ENCODE data around the gene PPP2R5D.
"Not testable (repeated sequence)": the region's sequence is repeated elsewhere in the genome, so short reads cannot be mapped to it uniquely, and the experiment has no call there.

PPP2R5D gene

GRCh38 chr6:43035495-43036194, 51.3 kb downstream of the PPP2R5D start:
- TF ChIP-seq, protein P1, sequence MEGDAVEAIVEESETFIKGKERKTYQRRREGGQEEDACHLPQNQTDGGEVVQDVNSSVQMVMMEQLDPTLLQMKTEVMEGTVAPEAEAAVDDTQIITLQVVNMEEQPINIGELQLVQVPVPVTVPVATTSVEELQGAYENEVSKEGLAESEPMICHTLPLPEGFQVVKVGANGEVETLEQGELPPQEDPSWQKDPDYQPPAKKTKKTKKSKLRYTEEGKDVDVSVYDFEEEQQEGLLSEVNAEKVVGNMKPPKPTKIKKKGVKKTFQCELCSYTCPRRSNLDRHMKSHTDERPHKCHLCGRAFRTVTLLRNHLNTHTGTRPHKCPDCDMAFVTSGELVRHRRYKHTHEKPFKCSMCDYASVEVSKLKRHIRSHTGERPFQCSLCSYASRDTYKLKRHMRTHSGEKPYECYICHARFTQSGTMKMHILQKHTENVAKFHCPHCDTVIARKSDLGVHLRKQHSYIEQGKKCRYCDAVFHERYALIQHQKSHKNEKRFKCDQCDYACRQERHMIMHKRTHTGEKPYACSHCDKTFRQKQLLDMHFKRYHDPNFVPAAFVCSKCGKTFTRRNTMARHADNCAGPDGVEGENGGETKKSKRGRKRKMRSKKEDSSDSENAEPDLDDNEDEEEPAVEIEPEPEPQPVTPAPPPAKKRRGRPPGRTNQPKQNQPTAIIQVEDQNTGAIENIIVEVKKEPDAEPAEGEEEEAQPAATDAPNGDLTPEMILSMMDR (conservative IDR thresholded peaks at IDR 0.05): no peak
- TF ChIP-seq ZFX (IDR thresholded peaks at IDR 0.05): no peak
- no peak overlapping the region for H3K27ac ChIP-seq

- no peak for TF ChIP-seq ZFX (IDR thresholded peaks at IDR 0.05)
- TF ChIP-seq, protein P1 (conservative IDR thresholded peaks at IDR 0.05): no peak
- H3K27ac ChIP-seq: no peak overlapping the region
Observed at GRCh38 chr6:43036712-43037111, 52.3 kb downstream of the PPP2R5D start.

GRCh38 chr6:43037197-43037596, 52.8 kb downstream of the PPP2R5D start:
- no peak overlapping the region for H3K27ac ChIP-seq
- TF ChIP-seq, protein P1 (conservative IDR thresholded peaks at IDR 0.05): no peak
- TF ChIP-seq ZFX (IDR thresholded peaks at IDR 0.05): no peak

DNA sequence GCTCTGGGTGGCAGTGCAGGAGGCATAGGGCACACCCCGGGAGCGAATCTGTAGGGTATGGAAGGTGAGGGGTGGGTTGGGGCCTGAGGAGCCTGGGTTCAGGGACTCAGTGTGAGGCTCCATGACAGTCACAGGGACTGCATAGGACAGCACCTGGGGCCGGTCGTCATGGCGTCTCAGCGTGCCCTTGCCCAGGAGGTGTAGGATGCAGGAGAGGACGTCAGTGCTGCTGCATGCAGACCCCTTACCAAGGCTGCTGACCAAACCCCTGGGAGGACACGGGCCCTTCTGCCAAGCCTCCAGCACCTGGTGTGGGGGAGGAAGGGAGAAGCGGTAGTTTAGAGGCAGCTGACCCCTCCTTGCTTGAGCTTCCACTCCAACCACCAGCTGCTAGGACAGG, 53.3 kb downstream of the PPP2R5D start:
- TF ChIP-seq, protein P1 (conservative IDR thresholded peaks at IDR 0.05): no peak
- no peak for TF ChIP-seq ZFX (IDR thresholded peaks at IDR 0.05)
- H3K27ac ChIP-seq: no peak overlapping the region

DNA sequence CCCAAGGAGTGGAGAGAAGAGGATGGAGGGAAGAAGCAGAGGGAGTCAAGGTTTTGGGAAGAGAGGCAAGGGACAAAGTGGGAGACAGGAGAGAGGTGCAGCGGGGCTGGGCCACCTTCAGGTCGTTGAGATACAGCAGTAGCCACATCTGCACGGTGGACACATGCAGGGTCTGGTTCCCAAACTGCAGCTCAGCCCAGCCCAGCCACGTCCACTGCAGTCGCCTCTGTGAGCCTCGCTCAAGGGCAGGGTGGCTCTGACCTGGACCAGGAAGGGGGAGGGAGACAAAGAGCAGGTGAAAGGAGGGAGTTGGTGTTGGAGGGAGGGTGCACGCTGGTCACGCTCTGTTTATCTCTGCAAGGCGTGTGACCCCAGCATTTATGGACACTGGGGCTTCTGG, 54.4 kb downstream of the PPP2R5D start:
- H3K27ac ChIP-seq: no peak overlapping the region
- TF ChIP-seq, protein P1 (conservative IDR thresholded peaks at IDR 0.05): no peak
- no peak for TF ChIP-seq ZFX (IDR thresholded peaks at IDR 0.05)

DNA sequence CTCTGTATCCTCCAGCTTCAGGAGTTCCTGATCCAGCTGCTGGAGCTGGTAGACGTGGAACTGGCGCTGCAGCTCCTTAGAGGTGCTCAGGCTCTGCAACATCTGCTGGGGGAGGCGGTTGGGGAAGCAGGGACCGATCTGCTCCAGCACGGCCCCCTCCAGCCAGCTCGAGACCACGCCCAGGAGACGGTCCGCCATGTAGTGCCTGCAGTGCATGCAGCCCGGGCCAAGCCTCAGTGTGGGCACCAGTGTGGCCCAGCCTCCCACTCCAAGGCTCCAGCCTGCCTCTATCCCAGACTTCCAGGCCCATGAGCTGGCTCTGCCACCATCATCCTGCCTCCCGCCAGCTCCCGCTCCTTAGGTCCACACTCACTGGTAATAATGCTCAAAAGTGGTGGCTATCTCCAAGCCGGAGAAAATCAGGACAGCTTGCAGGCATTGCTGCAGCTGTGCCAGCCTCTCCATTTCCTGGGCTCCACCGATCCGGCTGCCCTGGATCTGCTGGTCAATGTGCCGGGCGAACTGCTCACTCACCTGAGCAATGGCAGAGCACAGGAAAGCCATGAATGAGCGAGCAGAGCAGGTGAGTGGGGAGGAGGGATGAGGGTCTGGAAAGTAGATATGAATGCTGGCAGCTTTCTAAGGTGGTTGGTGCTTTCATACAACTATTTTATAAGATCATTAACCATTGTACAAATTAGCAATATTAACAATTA, 56.3 kb downstream of the PPP2R5D start:
- TF ChIP-seq, protein P1 (conservative IDR thresholded peaks at IDR 0.05): no peak
- no peak for TF ChIP-seq ZFX (IDR thresholded peaks at IDR 0.05)

DNA sequence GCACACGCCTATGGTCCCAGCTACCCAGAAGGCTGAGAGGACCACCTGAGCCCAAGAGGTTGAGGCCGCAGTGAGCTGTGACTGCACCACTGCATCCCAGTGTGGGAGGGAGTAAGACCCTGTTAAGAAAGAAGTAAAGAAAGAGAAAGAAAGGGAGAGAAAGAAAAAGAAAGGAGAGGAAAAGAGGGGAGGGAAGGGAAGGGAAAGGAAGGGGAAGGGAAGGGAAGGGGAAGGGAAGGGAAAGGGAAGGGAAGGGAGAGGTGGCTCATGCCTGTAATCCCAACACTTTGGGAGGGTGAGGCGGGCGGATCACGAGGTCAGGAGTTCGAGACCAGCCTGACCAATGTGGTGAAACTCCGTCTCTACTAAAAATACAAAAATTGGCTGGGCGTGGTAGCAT, 57.1 kb downstream of the PPP2R5D start:
- H3K27ac ChIP-seq: not testable (repeated sequence)

More for the DNA sequence above, 56.3 kb downstream of the PPP2R5D start:
- no peak overlapping the region for H3K27ac ChIP-seq
